Measurements from ENCODE around the gene HMHB1. TPM values are rescaled to one million over a fixed set of nuclear protein-coding genes. Genes with fewer than 3 reads are reported as not detected.
"Not testable (repeated sequence)": the region's sequence is repeated elsewhere in the genome, so short reads cannot be mapped to it uniquely, and the experiment has no call there.

The HMHB1 gene
- total RNA-seq, 1 donor from 2014 or later, result not detected

DNA sequence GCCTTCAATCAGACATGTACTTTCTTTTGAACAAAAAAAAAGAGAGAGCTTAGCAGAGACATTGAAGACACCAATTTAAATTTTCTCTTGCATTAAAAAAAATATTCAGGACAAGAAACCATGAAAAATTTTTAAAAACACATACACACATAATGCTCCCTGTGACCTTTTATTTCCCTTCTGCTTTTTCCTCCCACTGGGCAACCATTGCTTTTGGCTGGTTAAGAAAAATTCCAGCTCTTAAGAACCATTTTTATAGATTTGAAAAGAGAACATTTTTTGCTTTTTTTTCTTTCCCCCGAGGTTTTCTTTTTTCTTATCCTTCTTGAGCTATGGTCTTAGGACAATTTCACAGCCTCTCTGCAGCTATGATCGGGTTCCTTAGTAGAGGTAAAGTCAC, 6.1 kb upstream of the HMHB1 start:
- Mint-ChIP-seq H3K4me1 (ENCODE audit: unreplicated experiment) (peaks cover 16% of the 10 kb centered on the region), H3K27me3 (no peaks in the 10 kb centered on the region), H3K36me3 (no peaks in the 10 kb centered on the region), H3K9me3 (no peaks in the 10 kb centered on the region), H3K27ac (no peak overlapping the region), H3K4me3 (no peak overlapping the region)
- TF ChIP-seq, protein P1, sequence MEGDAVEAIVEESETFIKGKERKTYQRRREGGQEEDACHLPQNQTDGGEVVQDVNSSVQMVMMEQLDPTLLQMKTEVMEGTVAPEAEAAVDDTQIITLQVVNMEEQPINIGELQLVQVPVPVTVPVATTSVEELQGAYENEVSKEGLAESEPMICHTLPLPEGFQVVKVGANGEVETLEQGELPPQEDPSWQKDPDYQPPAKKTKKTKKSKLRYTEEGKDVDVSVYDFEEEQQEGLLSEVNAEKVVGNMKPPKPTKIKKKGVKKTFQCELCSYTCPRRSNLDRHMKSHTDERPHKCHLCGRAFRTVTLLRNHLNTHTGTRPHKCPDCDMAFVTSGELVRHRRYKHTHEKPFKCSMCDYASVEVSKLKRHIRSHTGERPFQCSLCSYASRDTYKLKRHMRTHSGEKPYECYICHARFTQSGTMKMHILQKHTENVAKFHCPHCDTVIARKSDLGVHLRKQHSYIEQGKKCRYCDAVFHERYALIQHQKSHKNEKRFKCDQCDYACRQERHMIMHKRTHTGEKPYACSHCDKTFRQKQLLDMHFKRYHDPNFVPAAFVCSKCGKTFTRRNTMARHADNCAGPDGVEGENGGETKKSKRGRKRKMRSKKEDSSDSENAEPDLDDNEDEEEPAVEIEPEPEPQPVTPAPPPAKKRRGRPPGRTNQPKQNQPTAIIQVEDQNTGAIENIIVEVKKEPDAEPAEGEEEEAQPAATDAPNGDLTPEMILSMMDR (conservative IDR thresholded peaks at IDR 0.05), result no peak
- no peak for DNase-seq (ENCODE audit: extremely low spot score, unreplicated experiment)

DNA sequence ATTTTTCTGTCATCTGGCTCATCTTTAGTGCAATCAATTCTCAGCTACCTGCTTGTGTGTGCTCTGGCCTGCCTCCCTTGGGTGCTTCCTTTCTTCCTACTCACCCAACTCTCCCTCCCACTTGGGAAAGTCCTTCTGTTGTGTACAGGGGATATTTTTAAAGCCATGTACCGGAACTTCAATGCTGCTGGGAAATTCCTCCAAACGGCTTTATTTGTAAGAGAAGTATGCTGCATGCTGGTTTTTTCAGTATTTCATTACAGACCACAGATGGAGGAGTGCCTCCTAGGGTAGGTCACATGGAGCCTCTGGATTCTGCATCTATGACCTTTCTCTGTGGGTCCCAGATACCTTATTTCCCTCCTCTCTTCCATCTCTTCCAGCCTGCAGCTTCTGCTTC, 5.4 kb upstream of the HMHB1 start:
- TF ChIP-seq, protein P1 (conservative IDR thresholded peaks at IDR 0.05), result no peak
- no peak for DNase-seq (ENCODE audit: extremely low spot score, unreplicated experiment)
- H3K36me3 Mint-ChIP-seq, result no peaks in the 10 kb centered on the region
- H3K27me3 Mint-ChIP-seq, result no peaks in the 10 kb centered on the region
- H3K9me3 Mint-ChIP-seq, result no peaks in the 10 kb centered on the region
- peak overlapping the region; percentile 21 for H3K4me3 Mint-ChIP-seq
- H3K27ac Mint-ChIP-seq, result no peak overlapping the region
- peaks cover 16% of the 10 kb centered on the region for H3K4me1 Mint-ChIP-seq (ENCODE audit: unreplicated experiment)

DNA sequence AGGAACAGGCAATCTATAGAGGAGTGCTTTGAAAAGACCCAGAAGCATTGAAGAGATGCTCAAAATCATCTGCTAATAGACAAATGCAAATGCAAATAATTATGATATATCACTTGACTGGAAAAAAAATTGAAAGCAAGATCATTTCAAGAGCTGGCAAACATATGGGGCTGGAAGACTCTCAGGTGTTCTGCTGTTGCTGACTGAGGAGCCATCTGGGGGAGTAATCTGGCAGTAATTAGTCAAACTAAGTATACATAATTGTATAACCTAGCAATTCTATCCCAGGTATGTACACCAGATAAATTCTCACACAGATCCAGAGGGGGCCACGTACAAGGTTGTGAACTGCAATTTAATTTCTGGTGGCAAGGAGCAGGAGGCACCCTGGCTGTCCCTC, 4.6 kb upstream of the HMHB1 start:
- TF ChIP-seq, protein P1 (conservative IDR thresholded peaks at IDR 0.05), result no peak
- no peaks in the 10 kb centered on the region for H3K36me3 Mint-ChIP-seq
- no peaks in the 10 kb centered on the region for H3K27me3 Mint-ChIP-seq
- DNase-seq (ENCODE audit: extremely low spot score, unreplicated experiment), result no peak
- H3K9me3 Mint-ChIP-seq, result no peaks in the 10 kb centered on the region
- no peak overlapping the region for H3K4me3 Mint-ChIP-seq
- H3K27ac Mint-ChIP-seq, result no peak overlapping the region
- peaks cover 16% of the 10 kb centered on the region for H3K4me1 Mint-ChIP-seq (ENCODE audit: unreplicated experiment)

DNA sequence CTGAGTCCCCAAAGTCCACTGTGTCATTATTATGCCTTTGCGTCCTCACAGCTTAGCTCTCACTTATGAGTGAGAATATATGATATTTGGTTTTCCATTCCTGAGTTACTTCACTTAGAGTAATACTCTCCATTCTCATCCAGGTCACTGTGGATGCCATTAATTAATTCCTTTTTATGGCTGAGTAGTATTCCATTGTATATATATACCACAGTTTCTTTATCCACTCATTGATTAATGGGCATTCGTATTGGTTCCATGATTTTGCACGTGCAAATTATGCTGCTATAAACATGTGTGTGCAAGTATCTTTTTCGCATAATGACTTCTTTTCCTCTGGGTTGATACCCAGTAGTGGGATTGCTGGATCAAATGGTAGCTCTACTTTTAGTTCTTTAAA, 4.4 kb downstream of the HMHB1 start:
- not testable (repeated sequence) for H3K36me3 Mint-ChIP-seq; H3K27ac Mint-ChIP-seq; H3K27me3 Mint-ChIP-seq; H3K4me1 Mint-ChIP-seq (ENCODE audit: unreplicated experiment); H3K9me3 Mint-ChIP-seq; H3K4me3 Mint-ChIP-seq; DNase-seq (ENCODE audit: extremely low spot score, unreplicated experiment)

DNA sequence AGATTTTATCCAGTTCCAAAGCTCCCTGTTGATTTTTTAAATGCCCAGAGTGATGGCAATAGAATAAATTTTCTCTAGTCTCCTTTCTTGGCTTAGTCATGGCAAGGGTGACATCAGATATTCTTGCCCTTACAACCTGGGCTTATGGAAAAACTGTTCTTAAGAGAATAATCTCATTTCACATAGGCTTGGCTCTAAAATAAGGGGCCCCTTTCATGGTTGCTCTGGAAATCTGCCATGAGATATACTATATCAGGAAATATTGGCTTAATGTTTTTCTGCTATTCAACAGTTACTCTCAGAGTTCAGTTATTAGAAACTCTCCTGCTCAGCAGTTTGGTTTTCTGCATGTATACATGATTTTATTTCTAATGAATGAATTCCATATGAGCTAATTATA, 7.8 kb downstream of the HMHB1 start:
- Mint-ChIP-seq H3K9me3 (no peaks in the 10 kb centered on the region), H3K4me1 (ENCODE audit: unreplicated experiment) (peaks cover 4% of the 10 kb centered on the region), H3K4me3 (no peak overlapping the region), H3K27me3 (no peaks in the 10 kb centered on the region), H3K27ac (no peak overlapping the region), H3K36me3 (no peaks in the 10 kb centered on the region)
- TF ChIP-seq, protein P1 (conservative IDR thresholded peaks at IDR 0.05), result no peak
- DNase-seq (ENCODE audit: extremely low spot score, unreplicated experiment), result no peak

DNA sequence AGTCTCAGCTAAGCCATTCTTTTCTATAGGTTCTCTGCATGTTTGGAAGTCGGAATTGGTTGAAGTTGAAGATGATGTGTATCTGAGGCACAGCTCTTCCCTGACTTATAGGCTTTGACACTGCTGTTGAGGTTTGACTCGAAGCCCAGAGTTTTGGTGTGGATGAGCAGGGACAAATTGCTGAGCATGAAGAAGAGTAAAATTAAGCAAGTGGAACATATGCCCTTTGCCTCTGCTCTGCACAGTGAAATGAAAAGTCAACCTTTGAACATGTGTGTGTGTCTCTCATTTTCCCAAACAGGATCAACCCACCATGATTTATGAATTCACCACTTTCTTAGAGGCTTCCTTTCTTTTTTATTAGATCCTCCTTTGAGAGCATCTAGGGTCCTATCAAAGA, 8.5 kb downstream of the HMHB1 start:
- peaks cover 4% of the 10 kb centered on the region for H3K4me1 Mint-ChIP-seq (ENCODE audit: unreplicated experiment)

More for the DNA sequence above, 8.5 kb downstream of the HMHB1 start:
- DNase-seq (ENCODE audit: extremely low spot score, unreplicated experiment), result no peak
- no peak overlapping the region for H3K27ac Mint-ChIP-seq
- no peaks in the 10 kb centered on the region for H3K27me3 Mint-ChIP-seq
- H3K36me3 Mint-ChIP-seq, result no peaks in the 10 kb centered on the region
- H3K4me3 Mint-ChIP-seq, result no peak overlapping the region
- TF ChIP-seq, protein P1 (conservative IDR thresholded peaks at IDR 0.05), result no peak
- H3K9me3 Mint-ChIP-seq, result no peaks in the 10 kb centered on the region

Measured in type B pancreatic cell (in vitro differentiated cells).